ENCODE results near the gene CCDC85C.

Gene CCDC85C

GRCh38 chr14:99527427-99528076 lies 76.5 kb downstream of the CCDC85C start:
- H3K27ac Mint-ChIP-seq: no peak overlapping the region
- H3K36me3 Mint-ChIP-seq: no peaks in the 10 kb centered on the region
- peaks cover 19% of the 10 kb centered on the region for H3K4me1 Mint-ChIP-seq
- no peaks in the 10 kb centered on the region for H3K27me3 Mint-ChIP-seq
- H3K4me3 Mint-ChIP-seq: no peak overlapping the region
- no peaks in the 10 kb centered on the region for H3K9me3 Mint-ChIP-seq

DNA sequence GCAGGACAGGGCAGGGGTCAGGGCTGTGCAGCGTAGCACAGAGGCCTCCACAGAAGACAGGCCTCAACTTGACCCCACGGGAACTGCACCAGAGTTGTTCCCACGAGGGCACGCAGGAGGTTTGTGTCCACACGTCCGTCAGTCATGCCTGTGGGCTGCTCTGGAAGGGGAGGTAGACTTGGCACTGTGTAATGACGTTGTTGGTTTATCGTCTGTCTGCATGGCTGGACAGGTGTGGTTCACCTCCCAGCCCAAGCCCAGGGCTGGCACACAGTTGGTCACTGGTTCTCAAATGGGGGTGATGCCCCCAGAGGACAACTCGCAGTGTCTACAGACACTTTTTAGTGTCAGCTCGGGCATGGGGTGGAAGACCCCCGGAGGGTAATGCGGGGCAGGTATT lies 77.0 kb downstream of the CCDC85C start:
- H3K9me3 Mint-ChIP-seq: no peaks in the 10 kb centered on the region

DNA sequence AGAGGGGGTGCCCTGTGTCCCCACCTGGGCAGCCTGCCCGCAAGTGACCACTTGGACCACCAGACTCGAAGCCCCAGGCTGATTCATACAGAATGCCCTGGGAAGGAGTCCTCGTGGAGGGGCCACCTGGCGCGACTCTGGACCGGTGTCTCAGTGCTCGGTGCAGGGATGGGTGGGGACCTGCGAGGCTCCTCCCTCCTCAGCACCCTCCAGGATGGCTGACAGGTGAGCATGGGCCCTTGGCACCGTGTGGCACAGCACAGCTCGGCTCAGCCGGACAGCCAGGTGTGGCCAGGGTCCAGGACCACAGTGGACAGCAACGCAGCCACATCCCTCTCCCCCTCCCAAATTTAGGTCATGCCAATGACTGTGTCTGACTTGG lies 78.3 kb downstream of the CCDC85C start:
- no peak overlapping the region for H3K27ac Mint-ChIP-seq
- no peak overlapping the region for H3K4me3 Mint-ChIP-seq
- peaks cover 19% of the 10 kb centered on the region for H3K4me1 Mint-ChIP-seq
- no peaks in the 10 kb centered on the region for H3K27me3 Mint-ChIP-seq
- H3K9me3 Mint-ChIP-seq: no peaks in the 10 kb centered on the region
- no peaks in the 10 kb centered on the region for H3K36me3 Mint-ChIP-seq

More for the DNA sequence above, 77.0 kb downstream of the CCDC85C start:
- Mint-ChIP-seq H3K27ac (no peak overlapping the region), H3K4me3 (no peak overlapping the region), H3K4me1 (peaks cover 19% of the 10 kb centered on the region), H3K36me3 (no peaks in the 10 kb centered on the region), H3K27me3 (no peaks in the 10 kb centered on the region)

- H3K4me3 Mint-ChIP-seq: peak overlapping the region; percentile 68
Measured at GRCh38 chr14:99524804-99525698, 79.0 kb downstream of the CCDC85C start.

GRCh38 chr14:99524091-99524661 lies 79.8 kb downstream of the CCDC85C start:
- Mint-ChIP-seq H3K36me3 (no peaks in the 10 kb centered on the region), H3K27ac (no peak overlapping the region), H3K9me3 (no peaks in the 10 kb centered on the region), H3K27me3 (no peaks in the 10 kb centered on the region), H3K4me1 (peaks cover 19% of the 10 kb centered on the region), H3K4me3 (no peak overlapping the region)

More at GRCh38 chr14:99524804-99525698, 79.0 kb downstream of the CCDC85C start:
- Mint-ChIP-seq H3K27me3 (no peaks in the 10 kb centered on the region), H3K4me1 (peaks cover 19% of the 10 kb centered on the region), H3K27ac (peak overlapping the region; percentile 79), H3K9me3 (no peaks in the 10 kb centered on the region), H3K36me3 (no peaks in the 10 kb centered on the region)

GRCh38 chr14:99523704-99524055 lies 80.3 kb downstream of the CCDC85C start:
- no peaks in the 10 kb centered on the region for H3K27me3 Mint-ChIP-seq
- H3K27ac Mint-ChIP-seq: no peak overlapping the region
- no peaks in the 10 kb centered on the region for H3K36me3 Mint-ChIP-seq

DNA sequence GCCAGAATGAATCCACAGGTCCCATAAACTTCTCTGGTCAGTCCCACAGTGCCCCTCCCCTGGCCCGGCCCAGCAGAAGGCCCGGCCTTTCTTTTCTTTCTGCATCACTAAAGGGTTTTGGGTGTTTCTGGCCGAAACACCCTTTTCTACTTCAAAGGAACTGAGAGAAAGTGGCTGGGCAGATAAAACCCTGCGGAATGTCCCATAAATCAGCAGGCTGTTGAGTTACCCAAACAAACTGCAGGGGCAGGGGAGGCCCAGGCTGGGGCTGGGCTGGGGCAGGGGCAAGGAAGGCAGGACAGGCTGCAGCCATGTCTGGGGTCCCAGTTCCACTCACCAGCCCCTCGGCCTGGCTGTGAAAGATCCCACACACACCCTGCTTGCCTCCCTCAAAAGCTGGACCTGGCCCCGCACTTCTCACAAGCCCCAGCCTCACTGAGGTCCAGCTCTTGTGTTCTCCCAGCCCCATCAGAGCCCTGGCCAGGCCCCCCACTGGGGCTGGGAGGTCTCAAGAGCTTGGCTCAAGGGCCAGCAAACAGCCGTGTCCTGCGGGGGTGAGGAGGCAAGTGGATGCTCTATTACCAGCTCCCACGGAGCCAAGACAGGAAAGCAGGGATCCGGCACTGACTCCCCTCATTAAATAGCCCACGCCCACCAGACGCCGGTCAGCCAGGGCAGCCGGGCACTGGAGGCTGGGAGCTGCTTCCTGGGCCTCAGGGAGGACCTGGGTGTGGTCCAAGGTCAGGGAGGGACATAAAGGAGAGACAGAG lies 80.9 kb downstream of the CCDC85C start:
- Mint-ChIP-seq H3K4me3 (no peak overlapping the region), H3K27ac (no peak overlapping the region), H3K4me1 (peaks cover 19% of the 10 kb centered on the region), H3K9me3 (no peaks in the 10 kb centered on the region), H3K27me3 (no peaks in the 10 kb centered on the region), H3K36me3 (no peaks in the 10 kb centered on the region)

More at GRCh38 chr14:99523704-99524055, 80.3 kb downstream of the CCDC85C start:
- H3K4me1 Mint-ChIP-seq: peaks cover 19% of the 10 kb centered on the region
- H3K9me3 Mint-ChIP-seq: no peaks in the 10 kb centered on the region
- no peak overlapping the region for H3K4me3 Mint-ChIP-seq

- Mint-ChIP-seq H3K36me3 (no peaks in the 10 kb centered on the region), H3K27ac (no peak overlapping the region), H3K27me3 (no peaks in the 10 kb centered on the region), H3K4me3 (no peak overlapping the region), H3K9me3 (no peaks in the 10 kb centered on the region), H3K4me1 (peaks cover 19% of the 10 kb centered on the region)
Measured at GRCh38 chr14:99522457-99522891, 81.5 kb downstream of the CCDC85C start.

DNA sequence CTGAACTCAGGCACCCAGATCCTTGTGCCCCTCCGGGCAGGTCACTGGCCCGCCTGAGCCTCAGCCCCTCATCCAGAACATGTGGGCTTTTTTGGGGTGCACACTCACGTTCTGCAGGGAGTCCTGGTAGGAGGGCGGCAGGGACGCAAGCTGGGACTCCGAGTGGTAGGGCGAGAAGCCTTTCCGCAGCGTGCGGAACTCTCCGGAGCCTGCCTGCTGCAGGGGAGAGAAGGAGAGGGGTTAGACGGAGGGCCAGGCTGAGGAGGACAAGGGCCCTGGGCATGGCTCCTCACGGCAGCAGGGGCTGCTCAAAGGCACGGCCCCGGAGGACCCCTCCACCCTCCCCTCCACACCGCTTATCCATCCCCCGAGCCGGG lies 82.0 kb downstream of the CCDC85C start:
- Mint-ChIP-seq H3K4me1 (peaks cover 19% of the 10 kb centered on the region), H3K9me3 (no peaks in the 10 kb centered on the region), H3K36me3 (no peaks in the 10 kb centered on the region), H3K4me3 (no peak overlapping the region), H3K27ac (no peak overlapping the region), H3K27me3 (no peaks in the 10 kb centered on the region)

DNA sequence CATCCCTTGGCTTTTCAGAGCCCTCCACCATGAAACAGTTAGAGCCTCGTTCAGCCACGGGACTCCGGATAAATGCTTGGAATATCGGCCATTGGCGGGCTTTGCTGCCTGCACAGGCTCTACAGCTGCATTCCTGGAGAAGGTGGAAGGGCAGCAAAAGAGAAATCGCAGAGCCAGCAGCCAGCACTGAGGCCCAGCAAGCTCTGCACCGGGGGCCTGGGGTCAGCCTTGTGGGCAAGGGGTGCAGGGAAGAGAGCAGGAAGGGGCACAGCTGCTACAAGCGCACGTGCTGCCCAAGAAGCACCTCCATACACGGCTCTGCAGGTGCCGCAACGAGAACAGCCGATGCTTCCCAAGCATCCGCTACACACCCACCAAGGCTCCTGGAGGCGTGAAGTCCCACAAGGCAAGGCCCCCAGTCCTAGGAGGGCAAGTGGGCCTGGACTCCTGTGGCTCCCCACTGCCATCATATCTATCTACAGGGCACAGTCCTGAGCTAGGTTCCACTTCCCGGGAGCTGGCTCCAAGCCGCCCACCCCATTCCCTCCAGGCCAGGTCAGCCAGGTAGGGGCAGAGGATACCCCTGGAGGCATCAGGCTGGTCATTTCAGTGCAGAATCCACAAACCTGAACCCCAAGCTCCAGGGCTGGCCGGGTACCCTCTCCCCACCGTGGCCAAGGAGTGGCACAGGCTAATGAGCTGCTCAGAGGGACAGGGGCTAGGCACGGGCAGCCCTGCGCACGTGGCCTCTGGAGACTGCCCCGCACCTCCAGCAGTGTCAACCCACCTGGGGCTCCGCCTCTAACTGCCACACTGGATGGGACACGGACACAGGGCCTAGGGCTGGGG lies 82.6 kb downstream of the CCDC85C start:
- Mint-ChIP-seq H3K36me3 (no peaks in the 10 kb centered on the region), H3K27me3 (no peaks in the 10 kb centered on the region), H3K4me1 (peaks cover 19% of the 10 kb centered on the region), H3K4me3 (no peak overlapping the region), H3K9me3 (no peaks in the 10 kb centered on the region), H3K27ac (no peak overlapping the region)

DNA sequence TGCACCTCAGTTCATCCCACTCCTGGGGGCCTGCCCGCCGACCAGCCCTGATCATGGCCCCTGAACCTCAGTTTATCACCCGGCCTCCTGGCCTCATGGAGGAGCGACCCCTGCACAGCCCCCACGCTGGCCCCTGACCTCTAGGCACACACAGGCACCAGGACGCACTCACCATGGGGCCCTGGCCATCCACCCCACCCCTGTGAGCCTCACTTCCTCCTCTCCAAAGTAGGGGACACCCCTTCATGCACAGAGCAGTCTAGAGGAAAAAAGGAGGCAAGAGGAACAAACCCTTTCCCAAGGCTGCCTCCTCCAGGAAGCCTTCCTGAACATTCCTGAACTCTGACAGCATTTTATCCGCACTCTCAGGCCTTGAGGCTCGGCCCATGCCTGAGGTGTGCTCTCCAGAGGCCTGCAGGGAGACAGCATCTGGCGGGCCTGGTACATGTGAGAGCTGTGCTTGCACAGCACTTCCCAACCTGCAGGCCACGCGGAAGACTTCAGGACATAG lies 83.4 kb downstream of the CCDC85C start:
- Mint-ChIP-seq H3K4me3 (no peak overlapping the region), H3K36me3 (no peaks in the 10 kb centered on the region), H3K4me1 (peaks cover 14% of the 10 kb centered on the region), H3K27ac (no peak overlapping the region), H3K27me3 (no peaks in the 10 kb centered on the region), H3K9me3 (no peaks in the 10 kb centered on the region)

- Mint-ChIP-seq H3K4me3 (no peak overlapping the region), H3K4me1 (peaks cover 8% of the 10 kb centered on the region), H3K27me3 (no peaks in the 10 kb centered on the region), H3K9me3 (no peaks in the 10 kb centered on the region), H3K27ac (no peak overlapping the region), H3K36me3 (no peaks in the 10 kb centered on the region)
Measured at GRCh38 chr14:99519931-99520421, 84.0 kb downstream of the CCDC85C start.

DNA sequence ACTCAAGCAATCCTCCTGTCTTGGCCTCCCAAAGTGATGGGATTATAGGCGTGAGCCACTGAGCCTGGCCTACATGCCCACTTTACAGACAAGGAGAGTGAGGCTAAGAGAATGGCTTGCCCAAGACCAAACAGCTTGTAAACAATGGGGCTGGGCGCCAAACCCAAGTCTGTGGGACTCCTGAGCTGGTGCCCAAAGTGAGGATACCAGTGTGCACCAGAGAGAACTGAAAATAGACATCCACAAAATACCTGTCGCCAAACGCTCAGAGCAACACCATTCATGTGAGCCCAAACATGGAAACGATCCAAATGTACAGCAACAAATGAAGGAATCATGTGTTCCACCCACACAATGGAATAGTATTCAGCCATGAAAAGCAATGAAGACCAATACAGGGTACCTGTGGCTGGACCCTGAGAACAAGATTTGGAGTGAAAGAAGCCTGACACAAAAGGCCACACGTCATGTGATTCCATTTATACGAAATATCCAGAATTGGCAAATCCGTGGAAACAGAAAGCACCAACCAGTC lies 84.6 kb downstream of the CCDC85C start:
- Mint-ChIP-seq H3K4me3 (no peak overlapping the region), H3K27ac (no peak overlapping the region), H3K27me3 (no peaks in the 10 kb centered on the region), H3K4me1 (peaks cover 3% of the 10 kb centered on the region), H3K36me3 (no peaks in the 10 kb centered on the region), H3K9me3 (no peaks in the 10 kb centered on the region)
